Suppressor macrophage treated with lipopolysaccharide for 4 hours (primary cell): ENCODE measurements around the gene TOP3B.
A peak's percentile ranks its signal among the peaks of the same experiment; 100 is the strongest.

Experiments used
- DNase-seq: peaks from one replicate; pipeline ENCODE4 v3.0.0-alpha.2; 2020

Gene TOP3B

GRCh38 chr22:21975854-21976345 lies 6.7 kb downstream of the TOP3B start:
- no peak for DNase-seq

GRCh38 chr22:21975273-21975672 lies 7.3 kb downstream of the TOP3B start:
- no peak for DNase-seq

GRCh38 chr22:21974058-21974649 lies 8.4 kb downstream of the TOP3B start:
- DNase-seq, result no peak

GRCh38 chr22:21972806-21973205 lies 9.8 kb downstream of the TOP3B start:
- DNase-seq, result no peak

GRCh38 chr22:21972293-21972779 lies 10.3 kb downstream of the TOP3B start:
- peak; percentile 42 for DNase-seq

- DNase-seq, result no peak
These were observed 10.7 kb downstream of the TOP3B start for GRCh38 chr22:21971858-21972275.

GRCh38 chr22:21970800-21971617 lies 11.6 kb downstream of the TOP3B start:
- DNase-seq, result no peak

GRCh38 chr22:21970037-21970799 lies 12.4 kb downstream of the TOP3B start:
- no peak for DNase-seq

GRCh38 chr22:21968452-21969129 lies 14.0 kb downstream of the TOP3B start:
- no peak for DNase-seq

GRCh38 chr22:21967693-21968271 lies 14.8 kb downstream of the TOP3B start:
- no peak for DNase-seq

- DNase-seq, result no peak
These were observed 15.7 kb downstream of the TOP3B start for GRCh38 chr22:21966643-21967516.

GRCh38 chr22:21965762-21966288 lies 16.8 kb downstream of the TOP3B start:
- no peak for DNase-seq

GRCh38 chr22:21964918-21965484 lies 17.6 kb downstream of the TOP3B start:
- DNase-seq, result no peak

GRCh38 chr22:21964234-21964633 lies 18.4 kb downstream of the TOP3B start:
- DNase-seq, result no peak

GRCh38 chr22:21963790-21964211 lies 18.8 kb downstream of the TOP3B start:
- no peak for DNase-seq

GRCh38 chr22:21963286-21963685 lies 19.3 kb downstream of the TOP3B start:
- DNase-seq, result no peak

- DNase-seq, result no peak
These were observed 20.0 kb downstream of the TOP3B start for GRCh38 chr22:21962655-21962949.

GRCh38 chr22:21961886-21962654 lies 20.5 kb downstream of the TOP3B start:
- DNase-seq, result no peak

GRCh38 chr22:21961127-21961867 lies 21.3 kb downstream of the TOP3B start:
- DNase-seq, result no peak
